PC-3 (cell line): ENCODE measurements around the gene GPR84.

Source experiments
- CTCF ChIP-seq: fragments of 300-600 bp; sonication (generic); conservative IDR thresholded peaks from 2 replicates; pipeline ENCODE4 v1.5.1; 2017; ENCODE audit warnings: antibody characterized with exemption, low read depth, mild to moderate bottlenecking, low read length
- EZH2 ChIP-seq: fragments of 300-600 bp; sonication (generic); IDR thresholded peaks from one replicate; pipeline ENCODE4 v1.6.1; 2017; ENCODE audit warnings: antibody characterized with exemption, mild to moderate bottlenecking, low read length; ENCODE audit not compliant: unreplicated experiment
- EZH2phosphoT487 ChIP-seq: fragments of 300-600 bp; sonication (generic); IDR thresholded peaks from 2 replicates; pipeline ENCODE4 v1.6.1; 2018; ENCODE audit warnings: mild to moderate bottlenecking, antibody characterized with exemption, low read length, borderline replicate concordance

GRCh38 chr12:54386403-54387113 lies 22.3 kb upstream of the GPR84 start:
- TF ChIP-seq EZH2phosphoT487, result no peak
- no peak for TF ChIP-seq CTCF
- TF ChIP-seq EZH2, result no peak
